ENCODE measurements around the gene MAPK11.
A peak's percentile ranks its signal among the peaks of the same experiment; 100 is the strongest.

MAPK11 gene

GRCh38 chr22:50293441-50294318 lies 23.5 kb upstream of the MAPK11 start:
- DNase-seq (ENCODE audit: low read depth): peak; percentile 80
- TF ChIP-seq CTCF (IDR thresholded peaks at IDR 0.05; ENCODE audit: low read length, missing control alignments): no peak
- H3K4me3 ChIP-seq (replicated peaks; ENCODE audit: low read depth, low read length): peak overlapping the region; percentile 25

- no peak for TF ChIP-seq CTCF (IDR thresholded peaks at IDR 0.05; ENCODE audit: low read length, missing control alignments)
- H3K4me3 ChIP-seq (replicated peaks; ENCODE audit: low read depth, low read length): peak overlapping the region; percentile 5
- DNase-seq (ENCODE audit: low read depth): no peak
These were observed 22.7 kb upstream of the MAPK11 start for GRCh38 chr22:50292643-50293440.

GRCh38 chr22:50289942-50290630 lies 19.9 kb upstream of the MAPK11 start:
- no peak overlapping the region for H3K4me3 ChIP-seq (replicated peaks; ENCODE audit: low read depth, low read length)
- no peak for TF ChIP-seq CTCF (IDR thresholded peaks at IDR 0.05; ENCODE audit: low read length, missing control alignments)
- DNase-seq (ENCODE audit: low read depth): no peak

GRCh38 chr22:50289151-50289941 lies 19.2 kb upstream of the MAPK11 start:
- H3K4me3 ChIP-seq (replicated peaks; ENCODE audit: low read depth, low read length): no peak overlapping the region
- no peak for TF ChIP-seq CTCF (IDR thresholded peaks at IDR 0.05; ENCODE audit: low read length, missing control alignments)
- DNase-seq (ENCODE audit: low read depth): no peak

GRCh38 chr22:50287731-50288130 lies 17.6 kb upstream of the MAPK11 start:
- TF ChIP-seq CTCF (IDR thresholded peaks at IDR 0.05; ENCODE audit: low read length, missing control alignments): no peak

GRCh38 chr22:50286701-50287318 lies 16.6 kb upstream of the MAPK11 start:
- DNase-seq (ENCODE audit: low read depth): no peak
- TF ChIP-seq CTCF (IDR thresholded peaks at IDR 0.05; ENCODE audit: low read length, missing control alignments): no peak
- H3K4me3 ChIP-seq (replicated peaks; ENCODE audit: low read depth, low read length): no peak overlapping the region

More at GRCh38 chr22:50287731-50288130, 17.6 kb upstream of the MAPK11 start:
- DNase-seq (ENCODE audit: low read depth): no peak
- no peak overlapping the region for H3K4me3 ChIP-seq (replicated peaks; ENCODE audit: low read depth, low read length)

Data from fibroblast of pulmonary artery (primary cell).